IMR-90 (cell line): ENCODE data around the gene ANKRD34B. TPM values are rescaled to one million over a fixed set of nuclear protein-coding genes. Genes with fewer than 3 reads are reported as not detected.

Experiments
- ATAC-seq: fragments of 200-7000 bp; cut with Tn5 transposase; 2 replicates; pipeline ENCODE4 v1.9.1; 2020; ENCODE audit warnings: low read depth, mild to moderate bottlenecking, moderate library complexity
- BruUV-seq: library from RNA; stranded (reverse); fragments of 400-500 nt; replicated peaks from 2 replicates; lab custom pipeline; 2021; lab: Mats Ljungman, UMichigan
- CTCF ChIA-PET: fragments of 300-600 bp; formaldehyde crosslinking; extraction: SDS; loops from one replicate; lab custom pipeline; 2021; ENCODE audit warnings: antibody characterized with exemption; lab: Yijun Ruan, JAX
- POLR2A ChIA-PET: fragments of 300-600 bp; sonication (Branson Sonifier 250); formaldehyde crosslinking; loops from one replicate; lab custom pipeline; 2022; ENCODE audit warnings: antibody characterized with exemption; ENCODE audit not compliant: unreplicated experiment; lab: Charles Lee
- DNase-seq: peaks from one replicate; pipeline ENCODE4 v3.0.0; 2013
- H2AFZ ChIP-seq: replicated peaks from 2 replicates; pipeline ENCODE3; 2013; ENCODE audit warnings: low read length, mild to moderate bottlenecking; ENCODE audit not compliant: poor library complexity
- H2AK5ac ChIP-seq: 2 replicates; pipeline ENCODE4 v1.6.1; 2013; ENCODE audit warnings: low read depth, low read length, inconsistent platforms
- H2AK9ac ChIP-seq: replicated peaks from 2 replicates; pipeline ENCODE3; 2013; ENCODE audit warnings: mild to moderate bottlenecking, low read depth, low read length, moderate library complexity; ENCODE audit not compliant: poor library complexity
- H2BK120ac ChIP-seq: 2 replicates; pipeline ENCODE4 v1.6.1; 2013; ENCODE audit warnings: low read depth, low read length, inconsistent platforms
- H2BK15ac ChIP-seq: 3 replicates; pipeline ENCODE4 v1.6.1; 2013; ENCODE audit warnings: low read depth, low read length, inconsistent platforms
- H2BK20ac ChIP-seq: 2 replicates; pipeline ENCODE4 v1.6.1; 2013; ENCODE audit warnings: low read depth, mild to moderate bottlenecking, inconsistent platforms, low read length, moderate library complexity
- H2BK5ac ChIP-seq: 2 replicates; pipeline ENCODE4 v1.6.1; 2013; ENCODE audit warnings: mild to moderate bottlenecking, low read depth, low read length, inconsistent platforms; ENCODE audit not compliant: poor library complexity, severe bottlenecking
- H3K14ac ChIP-seq: replicated peaks from 2 replicates; pipeline ENCODE4 v1.6.1; 2013; ENCODE audit warnings: low read depth, low read length, inconsistent platforms
- H3K18ac ChIP-seq: 2 replicates; pipeline ENCODE4 v1.6.1; 2013; ENCODE audit warnings: low read depth, low read length, control low read depth
- H3K23ac ChIP-seq: 2 replicates; pipeline ENCODE4 v1.6.1; 2013; ENCODE audit warnings: low read depth, low read length, inconsistent platforms
- H3K27ac ChIP-seq: 2 replicates; pipeline ENCODE4 v1.5.1; 2013; ENCODE audit warnings: mild to moderate bottlenecking, control low read depth, low read length; ENCODE audit not compliant: insufficient read depth
- H3K27me3 ChIP-seq: 2 replicates; pipeline ENCODE4 v1.6.1; 2013; ENCODE audit warnings: low read length; ENCODE audit not compliant: control insufficient read depth, insufficient read depth
- H3K36me3 ChIP-seq: 2 replicates; pipeline ENCODE4 v1.6.1; 2013; ENCODE audit warnings: low read length, mixed read lengths; ENCODE audit not compliant: control insufficient read depth, insufficient read depth
- H3K4ac ChIP-seq: 2 replicates; pipeline ENCODE4 v1.6.1; 2013; ENCODE audit warnings: low read depth, low read length, inconsistent platforms
- H3K4me1 ChIP-seq: 2 replicates; pipeline ENCODE4 v1.6.1; 2013; ENCODE audit warnings: low read length, mixed read lengths; ENCODE audit not compliant: control insufficient read depth, insufficient read depth
- H3K4me2 ChIP-seq: 2 replicates; pipeline ENCODE4 v1.6.1; 2013; ENCODE audit warnings: low read depth, mild to moderate bottlenecking, control low read depth, low read length, moderate library complexity
- H3K4me3 ChIP-seq: 2 replicates; pipeline ENCODE4 v1.5.1; 2013; ENCODE audit warnings: low read depth, mild to moderate bottlenecking, control low read depth, low read length, moderate library complexity; ENCODE audit not compliant: insufficient read depth
- H3K56ac ChIP-seq: 2 replicates; pipeline ENCODE4 v1.6.1; 2013; ENCODE audit warnings: low read length, inconsistent platforms; ENCODE audit not compliant: insufficient read depth; ENCODE audit errors: extremely low read depth
- H3K79me1 ChIP-seq, 2 experiments: 2 replicates each; pipeline ENCODE4 v1.6.1; 2013; ENCODE audit warnings: low read length in 2 of 2, inconsistent platforms in 1 of 2, low read depth in 1 of 2
- H3K9ac ChIP-seq: 2 replicates; pipeline ENCODE4 v1.6.1; 2013; ENCODE audit warnings: low read depth, low read length, control low read depth
- H3K9me1 ChIP-seq: 2 replicates; pipeline ENCODE4 v1.6.1; 2013; ENCODE audit warnings: low read length, inconsistent platforms; ENCODE audit not compliant: insufficient read depth
- H3K9me3 ChIP-seq: 2 replicates; pipeline ENCODE4 v1.6.1; 2013; ENCODE audit warnings: low read length; ENCODE audit not compliant: control insufficient read depth, insufficient read depth
- H4K20me1 ChIP-seq: 2 replicates; pipeline ENCODE4 v1.6.1; 2013; ENCODE audit warnings: low read length, inconsistent platforms; ENCODE audit not compliant: insufficient read depth
- H4K5ac ChIP-seq: 2 replicates; pipeline ENCODE4 v1.6.1; 2013; ENCODE audit warnings: mild to moderate bottlenecking, low read depth, low read length, control low read depth
- H4K8ac ChIP-seq, 2 experiments: 2 replicates each; pipeline ENCODE4 v1.6.1; 2013; ENCODE audit warnings: low read depth in 2 of 2, low read length in 2 of 2, control low read depth in 1 of 2, inconsistent platforms in 1 of 2
- H4K91ac ChIP-seq: 2 replicates; pipeline ENCODE4 v1.6.1; 2013; ENCODE audit warnings: low read depth, low read length, inconsistent platforms; ENCODE audit not compliant: insufficient read depth
- NFE2L2 ChIP-seq: fragments of 150-350 bp; IDR thresholded peaks from 2 replicates; pipeline ENCODE4 v1.6.1; 2016; ENCODE audit warnings: low read depth, mild to moderate bottlenecking, low read length
- POLR2A ChIP-seq: IDR thresholded peaks from 2 replicates; pipeline ENCODE4 v1.6.1; 2012; ENCODE audit warnings: mild to moderate bottlenecking, low read depth, low read length
- USF2 ChIP-seq: fragments of 150-350 bp; IDR thresholded peaks from 2 replicates; pipeline ENCODE4 v1.6.1; 2017; ENCODE audit warnings: mild to moderate bottlenecking, antibody characterized with exemption, low read length, low read depth
- WGBS, 2 experiments: methylation state at CpG; one replicate each; pipeline versions ENCODE4 v1.1.5 to v1.1.7; 2013; ENCODE audit warnings: missing lambda C conversion rate in 2 of 2; ENCODE audit not compliant: insufficient read length in 1 of 2; ENCODE audit errors: extremely low coverage in 2 of 2; 5-methylcytosine and 5-hydroxymethylcytosine counted together
- dilution Hi-C: fragments of 300-500 bp; cut with HindIII; formaldehyde crosslinking; loops from one replicate; pipeline ENCODE4 v1.14.3; 2018; ENCODE audit warnings: low sequenced_read_pairs; ENCODE audit not compliant: unreplicated experiment
- in situ Hi-C: fragments of 300-500 bp; cut with MboI; formaldehyde crosslinking; loops from 3 replicates; pipeline ENCODE4 v1.14.3; 2019; ENCODE audit warnings: low sequenced_read_pairs, inconsistent platforms, mixed read lengths
- intact Hi-C: fragments of 100-400 bp; cut with micrococcal nuclease; formaldehyde crosslinking; loops from 2 replicates; pipeline ENCODE4 v1.10.0; 2022
- polyA plus RNA-seq, 3 experiments: library from polyadenylated mRNA; depleted of rRNA; stranded (reverse); fragments of >200 nt; gene quantifications; 2 replicates each; pipeline ENCODE4 v1.2.3, GENCODE V29; 2012; ENCODE audit warnings: low replicate concordance in 1 of 3
- total RNA-seq: library from RNA; depleted of rRNA; stranded (reverse); fragments of >200 nt; gene quantifications from 2 replicates; pipeline ENCODE4 v1.2.3, GENCODE V29; 2012

Gene ANKRD34B
- total and polyA plus RNA-seq, 2 of the 4 experiments (the other 2 are of a cell fraction) = not detected

- Histone ChIP-seq H3K23ac (no peak overlapping the region), H2AK5ac (no peak overlapping the region), H3K4me2 (no peak overlapping the region), H3K14ac (no peak overlapping the region), H3K9ac (no peak overlapping the region), H3K27ac (no peak overlapping the region), H3K9me1 (no peaks in the 10 kb centered on the region), H2BK15ac (no peak overlapping the region), H3K4me3 (no peak overlapping the region), H4K8ac (no peak overlapping the region), H4K91ac (no peak overlapping the region), H3K36me3 (no peaks in the 10 kb centered on the region), H2BK5ac (no peak overlapping the region), H3K79me1 (no peaks in the 10 kb centered on the region), H3K18ac (no peak overlapping the region), H3K9me3 (peaks cover 5% of the 10 kb centered on the region), H2BK20ac (no peak overlapping the region), H3K4ac (no peak overlapping the region), H4K5ac (no peak overlapping the region), H3K4me1 (no peaks in the 10 kb centered on the region), H2BK120ac (no peak overlapping the region), H3K27me3 (peaks cover 19% of the 10 kb centered on the region), H2AK9ac (no peak overlapping the region), H2AFZ (no peak overlapping the region), H3K56ac (no peak overlapping the region), H4K20me1 (no peaks in the 10 kb centered on the region)
- in situ Hi-C loops (no loop called here), dilution Hi-C loops (no loop called here), intact Hi-C loops (no loop called here)
- ATAC-seq = no peak
- WGBS, 2 experiments = no CpG with 5 or more reads among the region's 5 CpGs
- TF ChIP-seq NFE2L2 (no peak), USF2 (no peak), POLR2A (no peak)
- DNase-seq = no peak
- CTCF ChIA-PET = no interaction called here
- no TSS peak for BruUV-seq
- POLR2A ChIA-PET = no interaction called here
These were observed 6.3 kb upstream of the ANKRD34B start for GRCh38 chr5:80576383-80576782.
